Activated naive CD8-positive, alpha-beta T cell (primary cell): ENCODE measurements around the gene AARS2.
"Not testable (repeated sequence)": the region's sequence is repeated elsewhere in the genome, so short reads cannot be mapped to it uniquely, and the experiment has no call there.

Experiments
- H3K27ac Mint-ChIP-seq: one replicate; pipeline ENCODE4 v1.8.0; 2021; ENCODE audit warnings: mixed read lengths
- H3K27me3 Mint-ChIP-seq: one replicate; pipeline ENCODE4 v1.8.0; 2021; ENCODE audit warnings: mixed read lengths
- H3K36me3 Mint-ChIP-seq: one replicate; pipeline ENCODE4 v1.8.0; 2021; ENCODE audit warnings: mixed read lengths
- H3K4me1 Mint-ChIP-seq: one replicate; pipeline ENCODE4 v1.8.0; 2021; ENCODE audit warnings: low read depth, mixed read lengths
- H3K4me3 Mint-ChIP-seq: one replicate; pipeline ENCODE4 v1.8.0; 2021; ENCODE audit warnings: mild to moderate bottlenecking, mixed read lengths
- H3K9me3 Mint-ChIP-seq: one replicate; pipeline ENCODE4 v1.8.0; 2021; ENCODE audit warnings: low read depth, mixed read lengths

AARS2 gene

DNA sequence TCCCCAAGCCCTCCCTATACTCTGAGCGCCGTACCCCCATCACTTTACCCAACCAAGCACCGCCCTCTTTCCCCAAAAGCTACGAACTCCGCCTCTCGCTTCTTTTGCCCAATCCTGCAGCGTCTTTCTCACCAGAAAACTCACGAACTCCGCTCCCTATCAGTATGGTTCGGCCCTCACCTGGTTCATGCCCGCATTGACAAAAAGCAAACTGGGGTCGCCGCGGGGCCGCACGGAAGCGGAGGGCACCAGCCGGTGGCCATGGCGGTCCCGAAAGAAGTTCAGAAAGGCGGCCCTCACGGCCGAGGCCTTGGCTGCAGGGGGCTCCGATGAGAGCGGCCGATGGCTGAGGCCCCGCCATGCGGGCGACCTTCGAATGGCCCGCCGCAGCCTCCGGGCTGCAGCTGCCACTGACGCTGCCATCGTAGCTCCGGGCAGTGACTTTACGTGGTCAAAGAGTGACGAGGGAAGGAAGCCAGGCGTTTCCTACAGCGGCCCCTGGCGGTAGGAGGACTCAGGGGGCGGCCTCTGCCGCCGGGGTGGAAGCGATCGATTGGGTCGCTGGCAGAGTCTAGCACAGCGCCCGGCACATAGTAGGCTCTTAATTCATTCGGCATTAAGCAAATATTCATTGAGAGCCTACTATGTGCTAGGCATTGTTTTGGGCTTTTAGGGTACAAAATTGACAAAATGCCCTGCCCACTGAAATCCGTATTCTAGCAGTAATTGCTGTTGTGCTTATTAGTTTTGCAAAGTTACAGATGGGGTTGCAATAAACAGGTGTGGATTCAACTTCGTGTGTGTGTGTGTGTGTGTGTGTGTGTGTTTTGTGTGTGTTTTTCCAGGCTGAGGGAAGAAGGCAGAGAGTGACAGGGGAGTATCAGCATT, at the start of gene AARS2:
Gene AARS2, minus strand, starts transcription at position 447 of the 888 bp plus-strand sequence. Its CDS starts 24 bp downstream, at position 423.
- Mint-ChIP-seq H3K4me3 (peak within 1 kb of the TSS; percentile 98), H3K36me3 (peaks cover 6% of the 10 kb centered on the region), H3K4me1 (peaks cover 18% of the 10 kb centered on the region), H3K27ac (peak within 1 kb of the TSS; percentile 93), H3K27me3 (peaks cover 2% of the 10 kb centered on the region), H3K9me3 (no peaks in the 10 kb centered on the region)

DNA sequence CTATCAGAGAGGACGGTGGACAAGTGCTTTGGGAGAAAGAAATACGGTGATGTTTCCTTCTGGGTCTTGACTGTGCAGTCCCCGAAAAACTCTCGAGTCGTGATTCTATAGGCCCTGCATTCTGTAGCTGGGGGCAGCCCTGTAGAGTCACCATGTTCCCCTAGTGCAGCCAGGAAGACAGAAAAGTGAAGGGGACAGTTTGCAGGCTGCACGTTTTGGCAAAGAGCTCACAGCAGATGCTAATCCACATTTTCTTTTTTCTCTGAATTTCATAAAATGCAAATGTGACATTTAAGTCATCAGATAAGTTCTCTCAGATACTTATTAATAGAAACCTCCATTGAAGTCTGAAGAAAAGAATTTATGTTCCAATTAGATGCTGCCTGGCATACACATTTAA, 48.8 kb upstream of the AARS2 start:
- Mint-ChIP-seq H3K9me3 (no peaks in the 10 kb centered on the region), H3K4me1 (no peaks in the 10 kb centered on the region), H3K36me3 (no peaks in the 10 kb centered on the region), H3K27me3 (no peaks in the 10 kb centered on the region), H3K27ac (no peak overlapping the region), H3K4me3 (no peak overlapping the region)

DNA sequence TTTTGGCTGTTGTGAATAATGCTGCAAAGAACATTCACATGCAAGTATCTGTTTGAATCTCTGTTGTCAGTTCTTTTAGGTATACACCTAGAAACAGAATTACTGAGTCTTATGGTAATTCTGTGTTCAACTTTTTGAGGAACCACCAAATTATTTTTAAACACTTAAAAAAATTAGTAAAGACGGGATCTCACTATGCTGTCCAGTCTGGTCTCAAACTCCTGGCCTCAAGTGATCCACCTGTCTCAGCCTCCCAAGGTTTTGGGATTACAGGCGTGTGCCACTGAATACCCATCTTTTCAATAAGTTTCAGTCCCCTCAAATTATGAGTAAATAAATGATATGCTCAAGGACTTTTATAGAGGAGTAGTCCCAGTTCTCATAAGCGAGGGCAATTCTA, 46.8 kb upstream of the AARS2 start:
- no peaks in the 10 kb centered on the region for H3K9me3 Mint-ChIP-seq
- no peaks in the 10 kb centered on the region for H3K36me3 Mint-ChIP-seq
- H3K4me3 Mint-ChIP-seq = no peak overlapping the region
- no peaks in the 10 kb centered on the region for H3K4me1 Mint-ChIP-seq
- peaks cover 3% of the 10 kb centered on the region for H3K27me3 Mint-ChIP-seq
- no peak overlapping the region for H3K27ac Mint-ChIP-seq

DNA sequence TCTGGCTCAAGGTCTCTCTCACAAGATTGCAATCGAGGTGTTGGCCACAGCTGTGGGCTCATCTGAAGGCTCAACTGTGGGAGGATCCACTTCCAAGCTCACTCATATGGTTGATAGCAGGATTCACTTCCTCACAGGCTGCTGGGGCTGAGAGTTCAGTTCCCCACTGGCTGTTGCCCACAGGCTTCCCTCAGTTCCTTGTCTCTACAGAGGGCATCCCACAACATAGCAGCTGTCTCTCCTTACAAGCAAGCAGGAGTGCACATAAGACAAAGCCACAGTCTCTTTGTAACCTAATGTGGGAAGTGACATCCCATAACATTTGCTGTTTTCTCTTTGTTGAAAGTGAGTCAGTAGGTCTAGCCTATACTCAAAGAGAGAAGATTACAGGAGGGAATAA, 43.3 kb upstream of the AARS2 start:
- Mint-ChIP-seq H3K36me3 (no peaks in the 10 kb centered on the region), H3K9me3 (no peaks in the 10 kb centered on the region), H3K27ac (no peak overlapping the region), H3K4me3 (no peak overlapping the region), H3K27me3 (peaks cover 3% of the 10 kb centered on the region), H3K4me1 (no peaks in the 10 kb centered on the region)

DNA sequence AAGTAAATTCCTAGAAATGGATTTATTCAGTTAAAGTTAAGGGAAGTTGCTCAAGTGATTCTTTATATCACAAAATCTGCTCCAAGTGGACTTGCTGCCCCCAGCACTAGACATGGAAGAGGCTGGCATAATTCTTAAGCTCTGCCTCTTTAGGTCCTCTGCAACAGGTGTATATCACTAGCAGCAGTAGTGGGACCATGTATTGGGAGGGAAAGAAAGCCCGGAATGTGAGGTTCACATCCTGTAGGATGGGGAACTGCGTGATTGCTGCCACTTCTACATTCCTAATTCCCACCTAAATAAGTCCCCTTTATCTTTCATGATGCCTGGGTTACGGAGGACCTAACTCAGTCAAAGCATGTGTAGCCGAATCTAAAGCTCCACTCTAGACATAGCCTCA, 42.5 kb upstream of the AARS2 start:
- Mint-ChIP-seq H3K27me3 (peaks cover 3% of the 10 kb centered on the region), H3K27ac (no peak overlapping the region), H3K4me1 (no peaks in the 10 kb centered on the region), H3K4me3 (no peak overlapping the region), H3K36me3 (no peaks in the 10 kb centered on the region), H3K9me3 (no peaks in the 10 kb centered on the region)

DNA sequence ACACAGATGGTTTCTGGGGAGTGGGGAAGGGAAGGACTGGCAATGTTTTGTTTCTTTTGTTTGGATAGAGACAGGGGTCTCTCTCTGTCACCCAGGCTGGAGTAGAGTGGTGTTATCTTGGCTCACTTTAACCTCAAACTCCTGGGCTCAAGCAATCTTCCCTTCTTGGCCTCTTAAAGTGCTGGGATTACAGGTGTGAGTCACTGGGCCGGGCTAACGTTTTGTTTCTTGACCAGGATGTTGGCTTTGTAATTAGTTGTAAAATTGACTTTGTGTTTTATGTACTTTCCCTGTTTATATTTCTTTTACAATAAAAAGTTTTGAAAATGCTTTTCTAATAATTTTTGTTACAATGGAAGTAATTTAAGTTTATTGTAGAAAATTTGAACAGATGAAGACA, 40.2 kb upstream of the AARS2 start:
- Mint-ChIP-seq H3K27ac (no peak overlapping the region), H3K36me3 (no peaks in the 10 kb centered on the region), H3K4me3 (no peak overlapping the region), H3K4me1 (no peaks in the 10 kb centered on the region), H3K9me3 (no peaks in the 10 kb centered on the region), H3K27me3 (peaks cover 3% of the 10 kb centered on the region)

DNA sequence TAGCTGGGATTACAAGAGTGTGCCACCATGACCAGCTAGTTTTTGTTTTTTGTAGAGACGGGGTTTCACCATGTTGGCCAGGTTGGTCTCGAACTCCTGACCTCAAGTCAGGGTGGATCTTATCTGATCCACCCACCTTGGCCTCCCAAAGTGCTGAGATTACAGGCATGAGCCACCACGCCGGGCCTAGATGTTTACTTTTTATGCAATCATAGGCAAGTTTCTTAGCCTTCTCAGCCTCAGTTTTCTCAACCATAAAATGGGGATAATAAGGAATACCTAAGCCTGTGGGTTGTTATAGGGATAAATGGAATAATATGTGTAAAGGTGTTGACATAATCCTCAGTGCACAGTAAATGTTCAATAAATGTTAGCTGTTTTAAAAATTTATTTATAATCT, 39.1 kb upstream of the AARS2 start:
- Mint-ChIP-seq H3K9me3 (no peaks in the 10 kb centered on the region), H3K4me1 (no peaks in the 10 kb centered on the region), H3K4me3 (no peak overlapping the region)

DNA sequence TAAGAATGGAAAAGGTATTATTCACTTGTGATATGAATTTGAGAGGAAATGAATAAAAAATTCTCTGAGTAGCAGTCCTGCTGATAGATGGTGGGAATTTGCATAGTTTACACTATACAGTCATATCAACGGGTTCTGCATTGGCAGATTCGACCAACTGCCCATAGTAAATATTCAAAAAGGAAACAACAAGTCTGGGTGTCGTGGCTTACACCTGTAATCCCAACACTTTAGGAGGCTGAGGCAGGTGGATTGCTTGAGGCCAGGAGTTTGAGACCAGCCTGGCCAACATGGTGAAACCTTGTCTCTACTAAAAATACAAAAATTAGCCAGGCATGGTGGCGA, 37.5 kb upstream of the AARS2 start:
- H3K36me3 Mint-ChIP-seq, H3K4me3 Mint-ChIP-seq, H3K9me3 Mint-ChIP-seq, H3K27ac Mint-ChIP-seq, H3K4me1 Mint-ChIP-seq, H3K27me3 Mint-ChIP-seq: not testable (repeated sequence)

More for the DNA sequence above, 39.1 kb upstream of the AARS2 start:
- H3K36me3 Mint-ChIP-seq = no peaks in the 10 kb centered on the region
- peaks cover 3% of the 10 kb centered on the region for H3K27me3 Mint-ChIP-seq
- H3K27ac Mint-ChIP-seq = no peak overlapping the region

DNA sequence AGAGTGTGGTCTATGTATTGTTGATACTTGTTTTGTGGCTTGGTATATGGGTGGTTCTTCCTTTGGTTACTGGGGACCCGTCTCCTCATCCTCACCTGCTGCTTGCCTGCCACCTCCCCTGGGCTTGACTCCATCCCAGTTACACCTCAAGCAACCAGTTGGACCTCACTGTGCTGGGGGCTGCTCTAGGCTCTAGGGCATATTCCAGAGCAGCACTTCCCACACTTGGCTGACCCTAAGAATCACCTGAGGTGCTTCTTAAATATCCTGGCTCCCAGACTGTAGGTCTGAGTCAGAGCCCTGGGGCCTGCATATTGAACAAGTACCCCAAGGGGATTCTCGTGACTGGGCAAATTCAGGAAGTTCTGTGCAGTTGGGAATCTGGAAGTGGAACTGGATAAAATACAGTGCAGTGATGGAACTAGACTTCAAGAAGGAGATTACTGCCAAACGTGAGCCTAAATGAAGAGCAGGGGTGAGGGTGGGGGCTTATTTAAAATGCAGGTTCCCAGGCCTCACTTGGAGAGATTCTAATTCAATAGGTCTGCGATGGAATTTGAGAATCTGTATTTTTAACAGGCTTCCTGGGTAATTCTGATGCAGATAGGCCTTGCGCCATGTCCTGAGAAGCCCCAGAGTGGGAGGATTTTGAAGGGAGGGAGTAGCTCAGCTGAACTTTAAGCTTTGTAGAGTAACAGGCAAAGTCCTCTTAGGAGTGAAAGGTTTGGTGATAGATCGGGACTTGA, 36.9 kb upstream of the AARS2 start:
- H3K27me3 Mint-ChIP-seq = no peaks in the 10 kb centered on the region
- no peaks in the 10 kb centered on the region for H3K36me3 Mint-ChIP-seq
- H3K27ac Mint-ChIP-seq = no peak overlapping the region
- no peak overlapping the region for H3K4me3 Mint-ChIP-seq
- H3K9me3 Mint-ChIP-seq = no peaks in the 10 kb centered on the region
- H3K4me1 Mint-ChIP-seq = no peaks in the 10 kb centered on the region

DNA sequence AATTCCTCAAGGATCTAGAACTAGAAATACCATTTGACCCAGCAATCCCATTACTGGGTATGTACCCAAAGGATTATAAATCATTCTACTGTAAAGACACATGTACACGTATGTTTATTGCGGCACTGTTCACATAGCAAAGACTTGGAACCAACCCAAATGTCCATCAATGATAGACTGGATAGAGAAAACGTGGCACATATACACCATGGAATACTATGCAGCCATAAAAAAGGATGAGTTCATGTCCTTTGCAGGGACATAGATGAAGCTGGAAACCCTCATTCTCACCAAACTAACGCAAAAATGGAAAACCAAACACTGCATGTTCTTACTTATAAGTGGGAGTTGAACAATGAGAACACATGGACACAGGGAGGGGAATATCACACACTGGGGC, 33.7 kb upstream of the AARS2 start:
- not testable (repeated sequence) for H3K4me3 Mint-ChIP-seq, H3K27ac Mint-ChIP-seq, H3K9me3 Mint-ChIP-seq, H3K36me3 Mint-ChIP-seq, H3K4me1 Mint-ChIP-seq
- H3K27me3 Mint-ChIP-seq = peaks cover 13% of the 10 kb centered on the region

DNA sequence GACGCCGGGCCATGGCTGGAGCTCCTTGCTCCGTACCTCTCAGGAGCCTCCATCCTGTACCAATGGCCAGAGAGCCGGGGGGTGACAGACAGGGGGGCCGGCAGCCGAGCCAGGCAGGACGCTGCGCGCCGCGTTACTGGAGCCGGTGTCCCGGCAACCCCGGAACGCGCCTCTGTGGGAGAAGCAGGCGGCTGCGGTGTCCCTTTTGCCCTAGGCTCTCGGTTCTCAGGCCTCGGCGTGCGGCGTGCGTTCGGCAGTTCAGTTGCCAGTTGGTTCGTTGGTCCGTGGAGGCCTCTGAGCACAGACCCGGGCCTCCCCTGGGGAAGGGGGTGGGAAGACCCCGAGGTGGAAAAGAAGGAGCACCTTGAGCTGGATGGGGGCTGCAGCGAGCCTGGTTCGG, 29.3 kb upstream of the AARS2 start, which contains the start of gene SPATS1:
Gene SPATS1, plus strand, starts transcription at position 162 of the 400 bp plus-strand sequence. CDS start 446 bp downstream, outside the sequence.
- H3K4me1 Mint-ChIP-seq = no peaks in the 10 kb centered on the region
- peaks cover 18% of the 10 kb centered on the region for H3K27me3 Mint-ChIP-seq
- H3K27ac Mint-ChIP-seq = no peak within 1 kb of the TSS
- no peaks in the 10 kb centered on the region for H3K36me3 Mint-ChIP-seq
- H3K9me3 Mint-ChIP-seq = no peaks in the 10 kb centered on the region
- no peak within 1 kb of the TSS for H3K4me3 Mint-ChIP-seq

DNA sequence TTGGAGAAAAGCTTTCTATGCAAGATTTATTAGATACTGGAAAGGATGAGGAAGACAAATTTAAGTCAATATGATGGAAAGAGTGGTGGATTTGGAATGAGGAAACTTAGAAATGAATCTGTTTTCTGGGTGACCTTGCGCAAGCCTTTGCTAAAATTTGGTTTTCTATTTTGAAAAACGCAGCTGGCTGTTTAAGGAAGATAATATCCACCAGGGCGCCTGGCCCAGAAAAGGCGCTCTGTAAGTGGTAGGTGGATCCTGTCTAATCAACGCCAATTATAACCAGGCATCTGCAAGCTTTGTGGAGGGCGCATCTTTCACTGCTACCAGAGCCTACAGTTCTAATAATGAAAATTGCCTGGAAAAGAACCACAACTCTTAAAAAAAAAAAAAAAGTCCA, 28.9 kb upstream of the AARS2 start:
- Mint-ChIP-seq H3K4me1 (no peaks in the 10 kb centered on the region), H3K36me3 (no peaks in the 10 kb centered on the region), H3K9me3 (no peaks in the 10 kb centered on the region), H3K4me3 (no peak overlapping the region), H3K27me3 (peaks cover 18% of the 10 kb centered on the region), H3K27ac (no peak overlapping the region)

DNA sequence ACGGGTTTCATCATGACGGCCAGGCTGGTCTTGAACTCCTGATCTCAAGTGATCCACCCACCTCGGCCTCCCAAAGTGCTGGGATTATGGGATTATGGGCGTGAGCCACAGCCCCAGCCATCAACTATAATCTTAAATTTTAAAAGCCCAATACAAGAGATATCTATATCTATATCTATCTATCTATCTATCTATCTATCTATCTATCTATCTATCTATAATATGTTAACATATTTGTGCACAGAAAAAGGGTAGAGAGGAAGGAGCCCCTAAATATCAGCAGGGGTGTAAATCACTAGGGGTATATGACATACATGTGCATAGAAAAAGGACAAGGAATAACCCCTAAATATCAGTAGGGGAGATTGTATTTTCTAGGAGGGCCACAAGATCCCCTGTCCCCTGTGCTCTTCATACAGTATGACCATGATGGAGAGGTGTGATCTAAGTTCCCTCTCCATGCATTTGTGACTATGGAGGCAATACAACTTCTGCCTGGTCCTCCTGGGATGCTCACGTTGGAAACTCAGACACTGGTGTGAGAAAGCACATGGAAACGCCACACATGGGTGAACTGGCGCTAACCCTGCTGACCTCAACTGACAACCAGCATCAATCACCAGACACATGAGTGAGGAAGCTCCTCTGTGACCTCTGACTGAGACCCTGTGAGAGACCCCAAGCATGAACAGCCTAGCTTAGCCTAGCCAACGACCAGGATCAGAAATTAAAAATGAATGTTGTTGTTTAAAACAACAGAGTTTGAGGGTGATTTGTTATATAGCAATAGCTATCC, 28.1 kb upstream of the AARS2 start:
- H3K27me3 Mint-ChIP-seq = peaks cover 18% of the 10 kb centered on the region
- H3K36me3 Mint-ChIP-seq = no peaks in the 10 kb centered on the region
- H3K9me3 Mint-ChIP-seq = no peaks in the 10 kb centered on the region
- H3K4me3 Mint-ChIP-seq = no peak overlapping the region
- no peak overlapping the region for H3K27ac Mint-ChIP-seq
- no peaks in the 10 kb centered on the region for H3K4me1 Mint-ChIP-seq

DNA sequence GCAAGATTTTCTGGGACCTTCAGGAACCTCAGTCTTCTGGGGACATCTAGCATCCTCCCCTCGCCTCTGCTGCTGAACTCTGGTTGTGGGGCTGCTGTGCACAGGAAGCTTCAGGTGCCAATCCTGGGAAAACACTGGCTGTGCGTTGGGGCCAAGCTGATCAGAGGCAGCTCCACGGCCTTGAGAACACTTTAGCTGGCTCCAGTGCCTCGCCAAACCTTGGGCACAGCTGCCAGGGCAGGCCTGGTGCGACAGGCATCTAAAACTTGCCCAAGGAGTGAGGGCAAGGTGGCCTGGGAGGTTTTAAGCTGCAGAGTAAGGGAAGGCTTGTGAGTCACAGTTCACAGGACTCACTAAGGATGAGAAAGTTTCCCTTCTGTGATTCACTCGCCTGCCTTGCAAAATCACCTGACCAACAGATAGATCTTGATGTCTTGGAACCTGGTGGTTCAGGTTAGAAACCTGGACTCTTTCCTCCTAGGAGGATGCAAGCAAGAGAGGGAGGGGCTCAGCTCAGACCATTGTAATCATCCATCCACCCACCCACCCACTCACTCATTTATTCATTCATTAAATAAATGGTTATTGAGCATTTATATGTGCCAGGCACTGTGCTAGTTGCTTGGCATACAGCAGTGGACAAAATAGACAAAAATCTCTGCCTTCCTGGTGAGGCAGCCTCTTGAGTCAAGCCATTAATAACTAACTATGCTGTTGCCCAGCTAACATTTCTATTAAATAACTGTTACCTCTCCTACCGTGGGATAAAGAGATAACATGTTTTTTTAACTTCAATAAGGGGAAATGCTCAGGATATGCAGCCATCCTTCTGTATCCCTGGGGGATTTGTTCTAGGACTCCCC, 26.8 kb upstream of the AARS2 start:
- no peak overlapping the region for H3K27ac Mint-ChIP-seq
- H3K27me3 Mint-ChIP-seq = peaks cover 18% of the 10 kb centered on the region
- H3K4me3 Mint-ChIP-seq = no peak overlapping the region
- H3K9me3 Mint-ChIP-seq = no peaks in the 10 kb centered on the region
- H3K36me3 Mint-ChIP-seq = no peaks in the 10 kb centered on the region
- no peaks in the 10 kb centered on the region for H3K4me1 Mint-ChIP-seq
